Subcutaneous adipose tissue (tissue), 4 donors: ENCODE data around the gene ATP2C2. TPM values are rescaled to one million over a fixed set of nuclear protein-coding genes. Genes with fewer than 3 reads are reported as not detected.

Source experiments
- total RNA-seq, 4 donors: library from RNA; depleted of rRNA; stranded (reverse); fragments of >200 nt; gene quantifications; one replicate each; pipeline ENCODE4 v1.1.0, GENCODE V29; 2016
- TF ChIP-seq, protein P1 (sequence below): fragments of 450-650 bp; IDR thresholded peaks from one replicate; pipeline ENCODE4 v1.5.1; 2016; ENCODE audit warnings: low read depth, mild to moderate bottlenecking, control low read depth, antibody characterized with exemption, moderate library complexity

ATP2C2 gene
- total RNA-seq, 4 donors from 2014 or later: not detected

DNA sequence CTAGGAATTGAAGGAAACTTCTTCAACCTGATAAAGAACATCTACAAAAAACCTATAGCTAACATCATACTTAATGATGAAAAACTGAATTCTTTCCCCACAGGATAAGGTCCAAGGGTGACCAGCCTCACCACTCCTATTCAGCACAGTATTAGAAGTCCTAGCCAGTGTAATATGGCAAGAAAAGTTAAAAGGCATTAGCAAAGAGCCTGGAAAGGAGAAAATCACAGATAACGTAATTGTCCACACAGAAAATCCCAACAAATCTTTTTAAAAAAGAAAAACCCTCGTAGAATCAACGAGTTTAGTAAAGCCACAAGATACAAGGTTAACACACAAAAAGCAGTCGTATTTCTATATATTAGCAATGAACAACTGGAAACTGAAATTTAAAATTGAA lies 98.4 kb downstream of the ATP2C2 start:
- TF ChIP-seq, protein P1, sequence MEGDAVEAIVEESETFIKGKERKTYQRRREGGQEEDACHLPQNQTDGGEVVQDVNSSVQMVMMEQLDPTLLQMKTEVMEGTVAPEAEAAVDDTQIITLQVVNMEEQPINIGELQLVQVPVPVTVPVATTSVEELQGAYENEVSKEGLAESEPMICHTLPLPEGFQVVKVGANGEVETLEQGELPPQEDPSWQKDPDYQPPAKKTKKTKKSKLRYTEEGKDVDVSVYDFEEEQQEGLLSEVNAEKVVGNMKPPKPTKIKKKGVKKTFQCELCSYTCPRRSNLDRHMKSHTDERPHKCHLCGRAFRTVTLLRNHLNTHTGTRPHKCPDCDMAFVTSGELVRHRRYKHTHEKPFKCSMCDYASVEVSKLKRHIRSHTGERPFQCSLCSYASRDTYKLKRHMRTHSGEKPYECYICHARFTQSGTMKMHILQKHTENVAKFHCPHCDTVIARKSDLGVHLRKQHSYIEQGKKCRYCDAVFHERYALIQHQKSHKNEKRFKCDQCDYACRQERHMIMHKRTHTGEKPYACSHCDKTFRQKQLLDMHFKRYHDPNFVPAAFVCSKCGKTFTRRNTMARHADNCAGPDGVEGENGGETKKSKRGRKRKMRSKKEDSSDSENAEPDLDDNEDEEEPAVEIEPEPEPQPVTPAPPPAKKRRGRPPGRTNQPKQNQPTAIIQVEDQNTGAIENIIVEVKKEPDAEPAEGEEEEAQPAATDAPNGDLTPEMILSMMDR: no peak

DNA sequence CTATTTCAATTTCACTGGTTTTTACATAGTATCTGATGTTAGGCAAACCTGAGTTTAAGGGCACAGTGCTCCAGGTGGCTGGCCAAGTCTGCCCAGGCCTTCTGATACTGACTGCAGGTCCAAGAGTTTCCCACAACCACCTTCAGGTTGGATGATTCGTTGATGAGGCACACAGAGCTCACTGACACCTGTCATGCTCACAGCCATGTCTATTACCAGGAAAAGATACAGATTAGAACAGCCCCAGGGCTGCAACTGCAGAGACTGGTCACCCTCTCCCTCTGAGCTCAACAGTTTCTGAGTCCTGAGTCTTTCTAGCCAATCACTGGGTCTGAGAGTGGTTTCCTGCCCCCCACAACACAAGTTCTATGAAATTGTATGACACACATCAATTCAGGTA lies 98.9 kb downstream of the ATP2C2 start:
- TF ChIP-seq, protein P1: no peak

DNA sequence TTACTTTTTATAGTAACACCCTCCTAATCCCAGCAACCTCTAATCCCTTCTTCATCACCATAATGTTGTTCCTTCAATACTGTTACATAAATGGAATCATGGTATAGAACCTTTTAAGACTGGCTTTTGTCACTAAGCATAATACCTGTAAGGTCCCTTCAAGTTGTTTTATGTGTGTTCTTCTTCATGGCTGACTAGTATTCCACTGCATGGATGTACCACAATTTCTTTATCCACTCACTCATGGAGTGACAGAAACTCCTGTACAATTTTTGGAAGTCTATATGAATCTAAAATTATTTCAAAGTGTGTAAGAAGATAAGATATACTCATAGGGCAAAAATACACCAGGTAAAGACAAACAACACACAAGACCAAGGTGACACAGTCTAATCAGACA lies 99.4 kb downstream of the ATP2C2 start:
- TF ChIP-seq, protein P1: no peak

DNA sequence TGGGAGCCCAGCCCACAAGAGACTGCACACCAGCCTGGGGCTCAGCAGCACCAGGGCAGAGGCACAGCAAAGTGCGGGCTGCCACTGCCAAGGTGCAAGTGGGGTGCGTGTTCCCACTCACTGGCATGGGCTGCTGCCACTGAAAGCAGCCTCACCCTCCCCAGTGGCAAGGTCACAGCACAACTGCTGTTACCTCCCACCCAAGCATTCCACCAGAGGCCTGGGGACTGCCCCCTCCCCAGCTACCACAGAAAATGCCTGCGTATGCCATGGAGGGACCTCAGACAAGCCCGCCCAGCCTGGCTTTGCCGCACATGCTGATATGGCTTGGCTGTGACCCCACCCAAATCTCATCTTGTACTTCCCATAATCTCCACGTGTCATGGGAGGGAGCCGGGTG lies 103.0 kb downstream of the ATP2C2 start:
- TF ChIP-seq, protein P1: no peak

DNA sequence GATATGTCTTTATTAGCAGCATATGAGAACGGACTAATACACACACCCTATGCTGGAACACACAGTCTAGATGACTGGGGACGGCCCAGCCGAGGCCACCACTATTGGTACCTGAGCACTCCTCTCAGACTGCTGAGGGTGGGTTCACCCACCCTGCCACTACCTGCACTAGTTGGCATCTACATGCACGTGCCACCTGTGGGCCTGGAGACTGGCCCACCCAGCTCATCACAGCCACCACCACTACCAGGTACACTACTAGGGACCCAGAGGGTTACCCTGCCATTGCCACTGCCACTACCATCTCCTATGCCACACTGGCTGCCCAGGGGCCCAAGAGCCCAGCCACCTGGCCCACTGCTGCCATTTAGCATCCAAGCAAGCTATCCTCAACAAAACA lies 103.6 kb downstream of the ATP2C2 start:
- TF ChIP-seq, protein P1: no peak

DNA sequence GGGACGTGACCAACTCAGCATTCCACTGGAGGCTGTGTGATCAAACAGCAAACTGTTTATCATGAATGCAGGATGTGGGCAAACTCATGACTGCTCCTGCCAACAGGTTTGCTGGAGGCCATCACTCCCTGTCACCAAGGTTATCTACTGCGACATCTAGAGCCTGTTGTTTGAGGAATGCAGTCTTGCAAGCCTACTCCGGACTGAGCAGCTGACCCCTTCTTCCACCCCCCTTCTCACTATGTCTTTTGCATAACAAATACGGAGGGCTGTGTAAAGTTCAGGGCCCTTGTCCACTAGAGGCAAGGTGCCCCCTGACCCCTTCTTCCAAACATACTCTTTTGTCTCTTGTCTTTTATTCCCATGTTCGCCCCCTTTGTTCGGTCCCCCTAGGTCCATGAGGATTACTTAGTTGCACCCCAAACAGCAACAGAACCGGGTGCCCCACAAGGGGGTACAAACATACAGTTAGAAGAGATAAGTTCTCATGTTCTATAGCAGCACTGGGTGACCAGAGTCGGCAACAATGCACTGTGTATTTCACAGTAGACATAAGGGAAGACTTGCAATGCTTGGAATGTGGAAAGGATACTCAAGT lies 107.4 kb downstream of the ATP2C2 start:
- TF ChIP-seq, protein P1: no peak

DNA sequence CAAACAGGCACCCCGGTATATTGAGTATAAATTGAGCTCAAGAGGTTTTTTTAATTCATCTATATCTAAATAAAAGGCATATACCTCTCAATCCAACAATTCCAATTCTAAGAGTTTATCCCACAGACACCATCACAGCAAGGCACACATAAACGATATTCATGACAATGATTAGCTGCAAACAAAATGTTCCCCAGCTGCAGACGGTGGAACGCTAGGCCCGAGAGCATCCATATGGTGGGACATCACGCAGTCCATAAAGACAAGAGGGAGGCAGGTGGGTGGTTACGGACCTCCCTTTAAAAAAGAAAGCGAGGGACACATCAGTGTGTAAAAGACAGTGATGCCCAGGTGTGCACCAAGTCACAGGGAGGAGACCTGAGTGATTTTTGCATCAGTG lies 108.1 kb downstream of the ATP2C2 start:
- TF ChIP-seq, protein P1: no peak
